Stimulated activated CD8-positive, alpha-beta memory T cell treated with anti-CD3 and anti-CD28 coated beads, Interleukin-4, amount 100 ng/mL, for 1 hour (primary cell): ENCODE measurements around the gene PIBF1.
"Not testable (repeated sequence)": the region's sequence is repeated elsewhere in the genome, so short reads cannot be mapped to it uniquely, and the experiment has no call there.

ENCODE experiments used
- DNase-seq, 2 donors: peaks; one replicate each; pipeline ENCODE4 v3.0.0-alpha.2; 2020; ENCODE audit warnings: low read depth in 2 of 2, low spot score in 1 of 2

Gene PIBF1

GRCh38 chr13:73011751-73012150, 229.8 kb downstream of the PIBF1 start:
- no peak for DNase-seq

GRCh38 chr13:73015805-73016204, 233.9 kb downstream of the PIBF1 start:
- DNase-seq: no peak

GRCh38 chr13:73018336-73018735, 236.4 kb downstream of the PIBF1 start:
- DNase-seq: no peak

- DNase-seq: no peak
Measured at GRCh38 chr13:73025217-73026012, 243.5 kb downstream of the PIBF1 start.

- DNase-seq: no peak
Measured at GRCh38 chr13:73034901-73035300, 253.0 kb downstream of the PIBF1 start.

GRCh38 chr13:73035660-73036059, 253.7 kb downstream of the PIBF1 start:
- DNase-seq: no peak

GRCh38 chr13:73036566-73036965, 254.6 kb downstream of the PIBF1 start:
- DNase-seq: no peak

- no peak for DNase-seq
Measured at GRCh38 chr13:73038064-73038463, 256.1 kb downstream of the PIBF1 start.

- no peak for DNase-seq
Measured at GRCh38 chr13:73039201-73040108, 257.5 kb downstream of the PIBF1 start.

- DNase-seq: no peak
Measured at GRCh38 chr13:73040484-73040883, 258.6 kb downstream of the PIBF1 start.

GRCh38 chr13:73040968-73041596, 259.1 kb downstream of the PIBF1 start:
- no peak for DNase-seq

GRCh38 chr13:73045031-73045430, 263.1 kb downstream of the PIBF1 start:
- DNase-seq: no peak

- not testable (repeated sequence) for DNase-seq
Measured at GRCh38 chr13:73048615-73049014, 266.7 kb downstream of the PIBF1 start.

GRCh38 chr13:73054712-73055111, 272.8 kb downstream of the PIBF1 start:
- DNase-seq: no peak

- DNase-seq: no peak
Measured at GRCh38 chr13:73055813-73056564, 274.1 kb downstream of the PIBF1 start.

- DNase-seq: no peak
Measured at GRCh38 chr13:73056565-73056962, 274.6 kb downstream of the PIBF1 start.

GRCh38 chr13:73057284-73058063, 275.5 kb downstream of the PIBF1 start:
- no peak for DNase-seq

GRCh38 chr13:73058064-73058313, 276.1 kb downstream of the PIBF1 start:
- no peak for DNase-seq

- DNase-seq: no peak
Measured at GRCh38 chr13:73058432-73058735, 276.5 kb downstream of the PIBF1 start.

GRCh38 chr13:73058736-73059459, 277.0 kb downstream of the PIBF1 start, which contains the start of gene KLF5:
Gene KLF5 (plus strand): TSS chr13:73059005. CDS start chr13:73059328, 323 bp downstream.
- peak; percentile 82 to 92 for DNase-seq
